Measurements from ENCODE around the gene TLL1. TPM values are rescaled to one million over a fixed set of nuclear protein-coding genes. Genes with fewer than 3 reads are reported as not detected.

Gene TLL1
- total RNA-seq, 1 experiment from 2014 or later, result 5.0 TPM

DNA sequence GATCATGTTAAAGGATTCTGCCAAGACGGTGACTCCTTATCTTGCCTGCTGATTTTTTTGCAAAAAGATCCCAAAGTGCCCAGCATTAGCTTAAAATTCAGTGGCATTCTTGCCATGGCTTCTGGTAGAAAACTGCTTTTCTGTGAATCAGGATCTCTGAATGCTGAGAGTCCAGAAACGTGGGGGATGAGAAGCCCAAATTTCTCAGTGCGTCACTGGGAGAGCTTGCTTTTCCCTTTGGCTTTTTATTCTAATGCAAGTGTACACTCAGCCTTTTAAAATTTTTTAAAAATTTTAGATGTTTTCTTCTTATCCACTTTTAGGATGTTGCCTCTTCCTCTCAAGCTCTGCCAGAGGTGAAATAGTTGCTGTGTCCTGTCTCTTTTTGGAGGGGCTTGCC is 98.4 kb downstream of the TLL1 start:
- no peaks in the 10 kb centered on the region for H3F3A ChIP-seq (ENCODE audit: low read length, unreplicated experiment)
- BruUV-seq (replicated peaks), result no TSS peak
- no peaks in the 10 kb centered on the region for H3K9me2 ChIP-seq (replicated peaks; ENCODE audit: low read length)
- H3K27ac ChIP-seq (ENCODE audit: low read length), result peak overlapping the region; percentile 89
- no peaks in the 10 kb centered on the region for H3K9me3 ChIP-seq (ENCODE audit: low read length)
- ATAC-seq (no peak), DNase-seq (no peak)
- no peaks in the 10 kb centered on the region for H4K20me1 ChIP-seq (ENCODE audit: low read length)
- no peak overlapping the region for H2AFZ ChIP-seq (ENCODE audit: low read length)
- ChIA-PET POLR2A (ENCODE audit: unreplicated experiment) (no interaction called here), CTCF (no interaction called here)
- peaks cover 34% of the 10 kb centered on the region for H3K4me1 ChIP-seq (ENCODE audit: insufficient read depth, low read length)
- H3K36me3 ChIP-seq (ENCODE audit: low read depth, low read length), result no peaks in the 10 kb centered on the region
- H3K79me2 ChIP-seq (ENCODE audit: low read length), result no peaks in the 10 kb centered on the region
- H3K27me3 ChIP-seq (ENCODE audit: low read length), result no peaks in the 10 kb centered on the region
- H3K4me2 ChIP-seq (ENCODE audit: low read length), result peak overlapping the region; percentile 75
- TF ChIP-seq, protein P1, sequence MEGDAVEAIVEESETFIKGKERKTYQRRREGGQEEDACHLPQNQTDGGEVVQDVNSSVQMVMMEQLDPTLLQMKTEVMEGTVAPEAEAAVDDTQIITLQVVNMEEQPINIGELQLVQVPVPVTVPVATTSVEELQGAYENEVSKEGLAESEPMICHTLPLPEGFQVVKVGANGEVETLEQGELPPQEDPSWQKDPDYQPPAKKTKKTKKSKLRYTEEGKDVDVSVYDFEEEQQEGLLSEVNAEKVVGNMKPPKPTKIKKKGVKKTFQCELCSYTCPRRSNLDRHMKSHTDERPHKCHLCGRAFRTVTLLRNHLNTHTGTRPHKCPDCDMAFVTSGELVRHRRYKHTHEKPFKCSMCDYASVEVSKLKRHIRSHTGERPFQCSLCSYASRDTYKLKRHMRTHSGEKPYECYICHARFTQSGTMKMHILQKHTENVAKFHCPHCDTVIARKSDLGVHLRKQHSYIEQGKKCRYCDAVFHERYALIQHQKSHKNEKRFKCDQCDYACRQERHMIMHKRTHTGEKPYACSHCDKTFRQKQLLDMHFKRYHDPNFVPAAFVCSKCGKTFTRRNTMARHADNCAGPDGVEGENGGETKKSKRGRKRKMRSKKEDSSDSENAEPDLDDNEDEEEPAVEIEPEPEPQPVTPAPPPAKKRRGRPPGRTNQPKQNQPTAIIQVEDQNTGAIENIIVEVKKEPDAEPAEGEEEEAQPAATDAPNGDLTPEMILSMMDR (conservative IDR thresholded peaks at IDR 0.05; ENCODE audit: low read depth, low read length), result no peak
- no peak for TF ChIP-seq EZH2 (IDR thresholded peaks at IDR 0.05; ENCODE audit: low read length, unreplicated experiment)
- TF ChIP-seq EZH2phosphoT487 (IDR thresholded peaks at IDR 0.05; ENCODE audit: borderline replicate concordance, low read length), result no peak
- peak overlapping the region; percentile 30; the same call in 1 of the 2 replicates for H3K4me3 ChIP-seq (ENCODE audit: low read length)
- H3K9ac ChIP-seq (ENCODE audit: low read length), result peak overlapping the region; percentile 55
- intact Hi-C loops (cut with micrococcal nuclease), result loop anchor here (5.0 kb wide), 1 partner anchor 41 kb away; no protein-coding TSS in a partner anchor

DNA sequence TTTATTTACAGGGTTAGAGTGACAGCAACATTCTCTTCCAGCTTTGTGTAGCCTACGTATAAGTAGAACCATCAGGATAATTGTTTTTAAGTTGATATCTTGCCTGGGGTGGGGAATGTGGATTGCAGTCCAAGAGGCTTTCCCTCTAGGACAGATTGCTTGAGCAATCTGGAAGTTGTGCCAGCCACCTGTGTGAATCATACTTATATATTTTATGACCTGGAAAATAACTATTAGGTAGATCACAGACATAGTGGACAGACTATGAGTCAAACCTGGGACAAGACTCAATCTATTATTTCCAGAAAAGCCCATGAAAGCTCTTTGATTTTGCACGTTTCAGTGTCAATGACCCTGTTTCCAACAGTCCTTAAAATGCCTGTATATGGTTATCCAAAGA is 98.9 kb downstream of the TLL1 start:
- no peaks in the 10 kb centered on the region for H3K79me2 ChIP-seq (ENCODE audit: low read length)
- no TSS peak for BruUV-seq (replicated peaks)
- no peaks in the 10 kb centered on the region for H4K20me1 ChIP-seq (ENCODE audit: low read length)
- peak overlapping the region; percentile 55 for H3K9ac ChIP-seq (ENCODE audit: low read length)
- H3K4me2 ChIP-seq (ENCODE audit: low read length), result peak overlapping the region; percentile 75
- ATAC-seq (peak; percentile 85), DNase-seq (peak; percentile 90)
- TF ChIP-seq EZH2phosphoT487 (IDR thresholded peaks at IDR 0.05; ENCODE audit: borderline replicate concordance, low read length), result no peak
- TF ChIP-seq EZH2 (IDR thresholded peaks at IDR 0.05; ENCODE audit: low read length, unreplicated experiment), result no peak
- TF ChIP-seq, protein P1 (conservative IDR thresholded peaks at IDR 0.05; ENCODE audit: low read depth, low read length), result no peak
- peak overlapping the region; percentile 89 for H3K27ac ChIP-seq (ENCODE audit: low read length)
- H3K4me3 ChIP-seq (ENCODE audit: low read length), result peak overlapping the region; percentile 30; the same call in 1 of the 2 replicates
- no peak overlapping the region for H2AFZ ChIP-seq (ENCODE audit: low read length)
- no peaks in the 10 kb centered on the region for H3K9me3 ChIP-seq (ENCODE audit: low read length)
- no peaks in the 10 kb centered on the region for H3K36me3 ChIP-seq (ENCODE audit: low read depth, low read length)
- POLR2A ChIA-PET (ENCODE audit: unreplicated experiment), result no interaction called here
- intact Hi-C loops (cut with micrococcal nuclease), result loop anchor here (2.0 to 5.0 kb wide), 2 partner anchors 40 to 71 kb away; no protein-coding TSS in a partner anchor
- no peaks in the 10 kb centered on the region for H3K27me3 ChIP-seq (ENCODE audit: low read length)
- H3K9me2 ChIP-seq (replicated peaks; ENCODE audit: low read length), result no peaks in the 10 kb centered on the region
- H3F3A ChIP-seq (ENCODE audit: low read length, unreplicated experiment), result no peaks in the 10 kb centered on the region
- CTCF ChIA-PET, result no interaction called here
- peaks cover 34% of the 10 kb centered on the region for H3K4me1 ChIP-seq (ENCODE audit: insufficient read depth, low read length)

DNA sequence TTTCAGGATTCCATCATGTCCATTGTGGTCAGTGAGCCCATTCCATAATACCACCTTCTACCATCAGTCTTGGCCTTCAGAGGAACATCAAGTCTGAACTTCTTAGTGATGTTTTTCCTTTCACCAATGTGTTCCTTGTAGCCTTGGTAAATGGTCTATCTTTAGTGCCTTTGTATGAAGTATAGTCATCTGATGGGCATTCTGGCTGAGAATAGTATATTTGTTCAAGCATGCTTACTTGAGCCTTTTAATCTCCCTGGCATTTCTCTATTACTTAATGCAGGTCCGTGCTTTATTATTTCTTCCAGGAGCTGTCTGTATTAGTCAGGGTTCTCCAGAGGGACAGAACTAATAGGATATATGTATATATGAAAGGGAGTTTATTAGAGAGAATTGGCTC is 99.7 kb downstream of the TLL1 start:
- H3K27ac ChIP-seq (ENCODE audit: low read length), result peak overlapping the region; percentile 89
- no peak overlapping the region for H3K4me3 ChIP-seq (ENCODE audit: low read length)
- H3F3A ChIP-seq (ENCODE audit: low read length, unreplicated experiment), result no peaks in the 10 kb centered on the region
- no TSS peak for BruUV-seq (replicated peaks)
- intact Hi-C loops (cut with micrococcal nuclease), result loop anchor here (2.0 to 5.0 kb wide), 2 partner anchors 40 to 70 kb away; no protein-coding TSS in a partner anchor
- TF ChIP-seq EZH2phosphoT487 (IDR thresholded peaks at IDR 0.05; ENCODE audit: borderline replicate concordance, low read length), result no peak
- no peak for TF ChIP-seq EZH2 (IDR thresholded peaks at IDR 0.05; ENCODE audit: low read length, unreplicated experiment)
- TF ChIP-seq, protein P1 (conservative IDR thresholded peaks at IDR 0.05; ENCODE audit: low read depth, low read length), result no peak
- POLR2A ChIA-PET (ENCODE audit: unreplicated experiment), result no interaction called here
- no peaks in the 10 kb centered on the region for H3K36me3 ChIP-seq (ENCODE audit: low read depth, low read length)
- CTCF ChIA-PET, result no interaction called here
- peaks cover 34% of the 10 kb centered on the region for H3K4me1 ChIP-seq (ENCODE audit: insufficient read depth, low read length)
- ATAC-seq, result no peak
- no peaks in the 10 kb centered on the region for H3K9me3 ChIP-seq (ENCODE audit: low read length)
- no peak overlapping the region for H3K9ac ChIP-seq (ENCODE audit: low read length)
- peak; percentile 6 for DNase-seq
- H3K27me3 ChIP-seq (ENCODE audit: low read length), result no peaks in the 10 kb centered on the region
- no peaks in the 10 kb centered on the region for H3K79me2 ChIP-seq (ENCODE audit: low read length)
- H2AFZ ChIP-seq (ENCODE audit: low read length), result no peak overlapping the region
- H3K9me2 ChIP-seq (replicated peaks; ENCODE audit: low read length), result no peaks in the 10 kb centered on the region
- no peaks in the 10 kb centered on the region for H4K20me1 ChIP-seq (ENCODE audit: low read length)
- no peak overlapping the region for H3K4me2 ChIP-seq (ENCODE audit: low read length)
